ENCODE measurements around the gene RGS3.
A peak's percentile ranks its signal among the peaks of the same experiment; 100 is the strongest.

DNA sequence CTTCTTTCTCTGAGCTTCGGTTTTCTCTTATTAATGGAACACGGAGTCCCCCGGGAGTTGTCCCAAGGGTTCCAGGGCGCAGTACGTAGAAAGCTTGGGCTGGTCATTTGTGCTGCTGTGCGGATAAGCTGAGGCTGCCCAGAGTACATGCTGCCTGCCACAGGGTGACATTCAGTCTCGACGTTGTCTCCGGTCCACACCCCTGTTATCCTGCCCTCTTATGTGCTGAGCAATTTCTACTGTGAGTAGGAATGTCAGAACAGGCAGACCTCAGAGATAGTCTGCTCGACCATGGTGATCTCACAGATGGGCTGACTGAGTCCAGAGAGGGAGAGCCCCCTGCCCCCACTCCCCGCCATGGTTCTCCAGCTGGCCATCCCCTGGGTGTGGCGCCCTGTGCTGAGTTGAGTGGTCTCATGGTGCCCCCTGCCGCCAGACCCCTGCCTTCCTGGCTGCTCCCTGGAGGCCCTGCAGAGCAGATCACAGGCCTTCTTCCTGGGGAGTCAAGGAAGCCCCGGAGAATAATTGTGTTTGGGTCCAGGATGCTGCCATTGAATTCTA, 124.0 kb downstream of the RGS3 start:
- no peak for TF ChIP-seq POLR2AphosphoS5 (IDR thresholded peaks at IDR 0.05)
- TF ChIP-seq POLR2A (IDR thresholded peaks at IDR 0.05): no peak
- TF ChIP-seq, protein P1, sequence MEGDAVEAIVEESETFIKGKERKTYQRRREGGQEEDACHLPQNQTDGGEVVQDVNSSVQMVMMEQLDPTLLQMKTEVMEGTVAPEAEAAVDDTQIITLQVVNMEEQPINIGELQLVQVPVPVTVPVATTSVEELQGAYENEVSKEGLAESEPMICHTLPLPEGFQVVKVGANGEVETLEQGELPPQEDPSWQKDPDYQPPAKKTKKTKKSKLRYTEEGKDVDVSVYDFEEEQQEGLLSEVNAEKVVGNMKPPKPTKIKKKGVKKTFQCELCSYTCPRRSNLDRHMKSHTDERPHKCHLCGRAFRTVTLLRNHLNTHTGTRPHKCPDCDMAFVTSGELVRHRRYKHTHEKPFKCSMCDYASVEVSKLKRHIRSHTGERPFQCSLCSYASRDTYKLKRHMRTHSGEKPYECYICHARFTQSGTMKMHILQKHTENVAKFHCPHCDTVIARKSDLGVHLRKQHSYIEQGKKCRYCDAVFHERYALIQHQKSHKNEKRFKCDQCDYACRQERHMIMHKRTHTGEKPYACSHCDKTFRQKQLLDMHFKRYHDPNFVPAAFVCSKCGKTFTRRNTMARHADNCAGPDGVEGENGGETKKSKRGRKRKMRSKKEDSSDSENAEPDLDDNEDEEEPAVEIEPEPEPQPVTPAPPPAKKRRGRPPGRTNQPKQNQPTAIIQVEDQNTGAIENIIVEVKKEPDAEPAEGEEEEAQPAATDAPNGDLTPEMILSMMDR (IDR thresholded peaks at IDR 0.05): peak in 1 of 2 donors; percentile 22
- TF ChIP-seq EP300 (IDR thresholded peaks at IDR 0.05): no peak
